MM.1S (cell line): Measurements from ENCODE around the gene KRT74.

Experiments
- CTCF ChIP-seq: fragments of 300-600 bp; sonication (generic); IDR thresholded peaks from 2 replicates; pipeline ENCODE4 v1.5.1; 2016; ENCODE audit warnings: antibody characterized with exemption, low read length, mixed read lengths
- EZH2 ChIP-seq: fragments of 300-600 bp; sonication (generic); optimal IDR thresholded peaks from 2 replicates; pipeline ENCODE3; 2017; ENCODE audit warnings: low read depth, mild to moderate bottlenecking, antibody characterized with exemption, low read length, mixed read lengths
- EZH2phosphoT487 ChIP-seq: fragments of 300-600 bp; sonication (generic); IDR thresholded peaks from 2 replicates; pipeline ENCODE4 v1.6.1; 2018; ENCODE audit warnings: antibody characterized with exemption, low read length

GRCh38 chr12:52546126-52546525 lies 27.5 kb downstream of the KRT74 start:
- TF ChIP-seq CTCF (no peak), EZH2 (no peak), EZH2phosphoT487 (no peak)
